Stimulated activated CD4-positive, alpha-beta T cell treated with anti-CD3 and anti-CD28 coated beads, TNF-alpha, amount 100 ng/mL, for 1 hour (primary cell): ENCODE measurements around the gene RNF220.
"Not testable (repeated sequence)": the region's sequence is repeated elsewhere in the genome, so short reads cannot be mapped to it uniquely, and the experiment has no call there.

Experiments
- DNase-seq, 3 donors: peaks; one replicate each; pipeline ENCODE4 v3.0.0-alpha.2; 2020; ENCODE audit warnings: low read depth in 3 of 3, low spot score in 1 of 3

The RNF220 gene

DNA sequence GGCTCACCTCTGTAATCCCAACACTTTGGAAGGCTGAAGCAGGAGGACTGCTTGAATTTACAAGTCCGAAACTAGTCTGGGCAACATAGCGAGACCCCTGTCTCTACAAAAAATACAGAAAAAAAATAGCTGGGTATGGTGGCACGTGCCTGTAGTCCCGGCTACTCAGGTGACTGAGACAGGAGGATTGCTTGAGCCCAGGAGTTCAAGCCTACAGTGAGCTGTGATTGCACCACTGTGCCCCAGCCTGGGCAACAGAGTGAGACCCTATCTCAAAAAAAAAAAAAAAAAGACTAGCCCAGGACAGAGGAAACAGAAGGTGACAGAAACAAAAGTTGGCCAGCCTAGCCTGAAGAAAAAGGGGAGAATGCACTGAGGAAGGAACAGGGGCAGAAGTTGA is 290.6 kb downstream of the RNF220 start:
- DNase-seq, result no peak

DNA sequence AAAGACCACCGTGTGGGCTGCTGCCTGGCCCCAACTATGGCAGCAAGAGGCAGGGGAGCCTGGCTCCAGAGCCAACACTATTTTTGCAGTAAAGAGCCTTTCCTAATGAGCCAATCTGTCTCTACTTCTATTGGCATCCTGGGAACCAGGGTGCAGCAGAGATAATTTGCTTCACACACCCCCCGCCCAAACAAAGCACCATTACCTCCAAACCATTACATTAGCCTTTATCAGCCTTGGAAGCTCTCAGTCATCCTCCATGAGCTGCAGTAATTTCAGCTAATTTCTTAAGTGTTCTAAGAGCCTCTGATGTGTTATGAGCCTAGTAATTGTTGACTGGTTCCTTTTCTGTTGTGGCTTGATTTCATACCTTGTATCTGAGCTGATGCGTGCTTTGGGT is 291.0 kb downstream of the RNF220 start:
- DNase-seq, result no peak

DNA sequence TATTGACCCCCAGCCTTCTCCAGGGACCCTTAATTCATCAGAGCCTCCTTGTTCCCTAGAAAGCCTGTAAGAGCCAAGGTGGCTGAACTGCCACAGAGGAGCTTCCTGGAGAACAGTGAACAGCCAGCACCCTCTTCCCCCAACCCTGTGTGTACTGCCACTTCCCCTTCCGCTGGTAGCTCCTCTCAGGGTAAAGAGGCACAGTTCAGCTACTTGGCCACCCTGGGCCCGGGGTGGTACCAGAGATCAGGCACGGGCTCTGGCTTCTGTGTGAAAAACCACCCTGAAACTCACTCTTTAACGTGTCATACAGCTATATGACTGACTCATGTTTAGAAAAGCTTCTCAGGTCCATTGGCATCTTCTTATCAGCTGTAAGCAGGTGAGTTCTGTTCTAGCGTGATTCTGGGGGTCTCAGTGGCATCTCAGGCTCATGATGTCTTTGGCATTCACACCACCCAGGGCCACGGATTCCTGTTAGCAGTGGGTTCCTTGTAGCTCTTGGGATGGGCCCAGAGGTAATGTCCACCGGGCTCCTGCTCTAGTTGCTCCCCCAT is 291.8 kb downstream of the RNF220 start:
- DNase-seq, result no peak

DNA sequence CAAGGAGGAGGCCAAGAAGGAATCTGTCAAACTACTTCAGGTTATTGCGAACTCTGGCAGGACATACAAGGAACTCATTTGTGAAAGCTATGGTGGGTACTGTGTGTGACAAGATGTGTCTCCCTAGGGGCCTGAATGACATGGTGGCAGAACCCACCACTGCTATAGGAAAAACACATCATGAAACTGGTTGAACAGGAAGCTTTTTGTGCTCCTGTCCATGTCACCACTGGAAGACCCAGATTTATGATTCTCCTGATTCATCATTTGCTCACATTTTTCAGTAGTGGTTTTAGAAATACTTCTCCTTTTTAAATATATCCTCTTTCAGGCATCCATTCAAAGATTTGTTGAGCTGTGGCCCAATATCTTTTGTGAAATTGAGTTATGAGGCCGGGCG is 293.1 kb downstream of the RNF220 start:
- DNase-seq, result no peak

DNA sequence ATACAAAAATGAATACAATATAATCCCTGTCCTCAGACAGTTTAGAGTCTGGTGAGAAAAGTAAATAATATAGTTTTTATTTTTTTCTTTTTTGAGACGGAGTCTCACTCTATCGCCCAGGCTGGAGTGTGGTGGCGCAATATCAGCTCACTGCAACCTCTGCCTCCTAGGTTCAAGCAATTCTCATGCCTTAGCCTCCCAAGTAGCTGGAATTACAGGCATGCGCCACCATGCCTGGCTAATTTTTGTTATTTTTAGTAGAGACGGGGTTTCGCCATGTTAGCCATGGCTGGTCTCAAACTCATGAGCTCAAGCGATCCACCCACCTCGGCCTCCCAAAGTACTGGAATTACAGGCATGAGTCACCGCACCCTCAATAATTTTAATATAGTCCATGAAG is 294.3 kb downstream of the RNF220 start:
- DNase-seq, result not testable (repeated sequence)

DNA sequence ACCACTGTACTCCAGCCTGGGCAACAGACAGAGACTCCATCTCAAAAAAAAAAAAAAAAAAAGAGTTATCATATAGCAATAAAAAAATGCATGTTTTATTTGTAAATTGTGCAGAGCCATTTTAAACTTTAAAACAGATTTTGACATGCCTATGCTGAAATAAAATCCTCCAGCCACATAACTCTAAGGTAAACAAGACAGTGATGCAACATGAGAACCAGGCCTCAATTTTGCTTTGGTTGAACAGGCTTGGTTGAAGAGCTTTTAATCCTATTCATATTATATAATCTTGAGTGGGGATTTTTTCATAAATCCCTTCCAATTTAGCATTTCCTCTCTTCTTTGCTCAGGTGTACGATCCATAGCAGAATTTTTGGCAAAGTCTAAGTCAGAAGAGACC is 295.5 kb downstream of the RNF220 start:
- DNase-seq, result no peak

DNA sequence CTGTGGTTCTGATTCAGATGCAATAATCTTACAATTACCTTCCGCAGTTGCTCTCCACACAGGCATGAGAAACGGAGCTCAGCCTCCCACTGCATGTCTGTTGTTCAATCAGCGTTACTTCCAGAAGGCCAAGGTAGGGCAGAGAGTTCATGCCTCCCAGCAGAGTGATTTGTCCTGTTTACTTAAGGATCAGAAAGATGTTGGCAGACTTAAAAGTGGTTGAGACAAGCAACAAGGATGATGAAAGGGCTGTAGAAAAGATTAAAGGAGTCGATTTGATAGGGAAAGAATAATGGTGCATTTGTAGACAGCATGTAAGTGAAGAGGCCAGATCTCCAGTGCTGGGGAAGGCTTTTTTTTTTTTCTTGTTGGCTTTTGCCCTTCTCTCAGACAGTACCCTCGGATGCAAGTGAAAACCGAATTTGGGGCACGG is 296.1 kb downstream of the RNF220 start:
- no peak for DNase-seq
